Adipocyte (in vitro differentiated cells): ENCODE data around the gene TIAM2.
"Not testable (repeated sequence)": the region's sequence is repeated elsewhere in the genome, so short reads cannot be mapped to it uniquely, and the experiment has no call there.

Experiments used
- DNase-seq: peaks from one replicate; pipeline ENCODE4 v3.0.0-alpha.2; 2015; ENCODE audit warnings: low read depth
- H3K27me3 ChIP-seq: replicated peaks from 2 replicates; pipeline ENCODE4 v1.7.0; 2013; ENCODE audit warnings: mild to moderate bottlenecking, low read length, moderate library complexity; ENCODE audit not compliant: control insufficient read depth, insufficient read depth
- H3K36me3 ChIP-seq: 2 replicates; pipeline ENCODE4 v1.7.0; 2013; ENCODE audit warnings: low read length, mild to moderate bottlenecking, moderate library complexity; ENCODE audit not compliant: control insufficient read depth, insufficient read depth, severe bottlenecking
- H3K4me1 ChIP-seq: 2 replicates; pipeline ENCODE4 v1.7.0; 2013; ENCODE audit warnings: mild to moderate bottlenecking, low read length, moderate library complexity; ENCODE audit not compliant: control insufficient read depth, insufficient read depth
- H3K4me3 ChIP-seq: 2 replicates; pipeline ENCODE4 v1.7.0; 2013; ENCODE audit warnings: mild to moderate bottlenecking, low read length, moderate library complexity
- H3K9ac ChIP-seq: 2 replicates; pipeline ENCODE4 v1.7.0; 2013; ENCODE audit warnings: mild to moderate bottlenecking, low read length, moderate library complexity
- H3K9me3 ChIP-seq: 2 replicates; pipeline ENCODE4 v1.7.0; 2013; ENCODE audit warnings: mild to moderate bottlenecking, low read length, moderate library complexity; ENCODE audit not compliant: control insufficient read depth

The TIAM2 gene

DNA sequence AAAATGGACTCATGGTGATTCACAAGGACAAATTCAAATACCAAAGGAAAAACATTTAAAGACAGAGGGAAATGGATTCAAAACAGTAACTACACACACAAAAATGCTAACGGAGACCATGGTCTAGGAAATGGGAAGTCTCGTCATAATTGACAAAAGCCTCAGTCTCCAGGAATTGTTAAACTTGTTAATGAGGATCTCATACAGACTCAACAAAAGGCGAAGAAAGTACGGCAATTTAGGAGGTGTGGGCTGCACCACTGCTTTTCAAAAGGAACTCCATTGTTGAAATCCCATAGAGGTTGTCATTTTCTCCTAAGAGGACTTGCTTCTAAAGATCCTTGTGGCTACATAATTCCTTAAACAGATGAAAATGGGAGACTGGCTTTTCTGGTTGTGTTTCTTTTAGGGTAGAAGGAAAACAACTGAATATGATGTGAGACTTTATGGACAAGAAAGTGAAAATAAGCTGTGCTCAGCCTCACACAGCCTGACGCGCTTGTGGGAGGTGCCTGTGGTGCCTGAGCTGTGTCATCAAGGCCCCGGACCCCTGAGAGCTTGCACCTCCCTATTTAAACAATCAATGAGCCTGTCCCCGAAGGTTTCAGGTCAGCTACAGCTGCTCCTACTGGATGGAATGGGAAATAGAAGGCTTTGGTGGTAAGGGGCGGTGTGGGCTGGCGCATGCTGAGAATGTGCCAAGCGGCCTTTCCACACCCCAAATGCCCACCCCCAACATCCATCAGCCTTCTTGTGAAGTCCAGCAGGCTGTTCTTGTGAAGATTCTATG, 266.2 kb downstream of the TIAM2 start:
- H3K9me3 ChIP-seq = no peaks in the 10 kb centered on the region
- H3K36me3 ChIP-seq = peaks cover 12% of the 10 kb centered on the region
- H3K9ac ChIP-seq = no peak overlapping the region
- no peak overlapping the region for H3K4me3 ChIP-seq
- H3K27me3 ChIP-seq = no peaks in the 10 kb centered on the region
- DNase-seq = no peak
- peaks cover 5% of the 10 kb centered on the region for H3K4me1 ChIP-seq

DNA sequence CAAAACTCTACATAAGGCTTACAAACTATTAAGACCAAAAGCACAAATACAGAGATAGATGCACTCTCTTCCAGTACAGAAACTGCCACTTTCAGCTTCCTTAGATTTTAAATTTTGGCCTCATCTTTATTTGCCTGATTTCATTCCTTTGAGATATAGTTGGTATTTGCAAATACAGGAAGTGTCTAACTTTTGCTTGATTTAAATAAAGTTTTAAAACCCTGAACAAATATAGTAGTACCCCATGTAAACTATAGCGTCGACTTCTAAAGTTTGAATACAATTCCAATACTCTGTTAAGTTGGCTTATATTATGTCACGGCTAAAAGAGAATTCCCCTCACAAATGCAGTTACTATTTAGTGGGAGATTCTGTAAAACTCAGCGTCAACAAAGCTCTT, 267.5 kb downstream of the TIAM2 start:
- peaks cover 9% of the 10 kb centered on the region for H3K36me3 ChIP-seq
- no peak overlapping the region for H3K9ac ChIP-seq
- DNase-seq = no peak
- no peaks in the 10 kb centered on the region for H3K27me3 ChIP-seq
- H3K4me1 ChIP-seq = peaks cover 5% of the 10 kb centered on the region
- no peak overlapping the region for H3K4me3 ChIP-seq
- H3K9me3 ChIP-seq = no peaks in the 10 kb centered on the region

- no peak within 1 kb of the TSS for H3K9ac ChIP-seq
- no peak within 1 kb of the TSS for H3K4me3 ChIP-seq
- peaks cover 5% of the 10 kb centered on the region for H3K4me1 ChIP-seq
- no peaks in the 10 kb centered on the region for H3K27me3 ChIP-seq
- no peaks in the 10 kb centered on the region for H3K9me3 ChIP-seq
- no peak for DNase-seq
- peaks cover 8% of the 10 kb centered on the region for H3K36me3 ChIP-seq
Measured at GRCh38 chr6:155263373-155264063, 268.4 kb downstream of the TIAM2 start, which contains the start of gene CLDN20. CLDN20 (plus strand) TSS chr6:155264013; CDS start chr6:155275720, 11,707 bp downstream.

DNA sequence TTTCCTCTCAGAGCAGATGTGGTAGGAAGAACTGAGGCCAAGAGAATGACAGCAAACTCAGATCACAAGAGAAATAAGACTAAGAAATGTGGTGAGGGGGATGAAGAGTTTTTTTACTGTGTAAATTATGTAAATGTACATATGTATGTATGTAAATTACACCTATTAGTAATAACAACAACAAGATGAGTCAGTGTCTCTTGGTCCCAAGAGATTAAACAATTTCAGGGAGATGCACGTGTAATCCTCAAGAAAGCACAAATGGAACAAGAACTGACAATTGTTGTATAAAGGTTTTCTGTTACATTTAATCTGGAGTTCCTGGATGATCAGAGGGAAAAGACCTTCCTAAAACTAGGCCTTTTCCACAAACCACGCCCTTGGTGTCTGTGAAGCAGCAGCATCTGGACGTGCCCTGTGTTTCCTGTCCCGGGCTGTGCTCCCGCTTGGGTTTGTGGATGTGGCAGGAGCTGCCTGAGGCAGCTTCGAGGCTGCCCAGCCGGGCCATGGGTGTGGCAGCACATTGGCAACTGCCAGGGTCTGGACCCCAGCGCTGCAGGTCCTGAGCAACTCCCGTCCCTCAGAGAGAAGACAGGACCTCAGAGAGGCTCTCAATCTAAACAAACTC, 269.7 kb downstream of the TIAM2 start:
- H3K4me3 ChIP-seq = no peak overlapping the region
- H3K9ac ChIP-seq = no peak overlapping the region
- no peaks in the 10 kb centered on the region for H3K9me3 ChIP-seq
- H3K4me1 ChIP-seq = peaks cover 5% of the 10 kb centered on the region
- H3K27me3 ChIP-seq = no peaks in the 10 kb centered on the region
- peaks cover 4% of the 10 kb centered on the region for H3K36me3 ChIP-seq
- DNase-seq = peak; percentile 64

DNA sequence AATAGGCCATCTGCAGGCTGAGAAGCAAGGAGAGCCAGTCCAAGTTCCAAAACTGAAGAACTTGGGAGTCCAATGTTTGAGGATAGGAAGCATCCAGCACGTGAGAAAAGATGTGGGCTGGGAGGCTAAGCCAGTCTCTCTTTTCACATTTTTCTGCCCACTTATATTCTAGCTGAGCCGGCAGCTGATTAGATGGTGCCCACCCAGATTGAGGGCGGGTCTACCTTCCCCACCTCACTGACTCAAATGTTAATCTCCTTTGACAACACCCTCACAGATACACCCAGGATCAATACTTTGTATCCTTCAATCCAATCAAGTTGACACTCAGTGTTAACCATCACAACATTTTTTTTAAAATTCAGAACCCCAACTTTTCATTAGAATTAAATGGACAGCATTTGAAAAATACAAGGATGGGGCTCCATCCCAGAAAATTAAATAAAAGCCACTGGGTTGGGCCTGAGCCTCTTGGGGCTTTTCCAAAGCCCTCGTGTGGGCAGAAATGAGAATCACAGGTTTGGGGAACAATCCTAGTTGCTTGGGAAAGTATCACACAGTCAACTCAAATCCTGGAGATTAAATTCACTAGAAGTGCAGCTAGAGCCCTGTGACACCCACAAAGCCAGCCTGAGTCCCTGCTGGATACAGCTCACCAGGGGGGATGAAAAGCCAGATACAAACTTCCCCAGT, 270.9 kb downstream of the TIAM2 start:
- no peaks in the 10 kb centered on the region for H3K9me3 ChIP-seq
- no peaks in the 10 kb centered on the region for H3K27me3 ChIP-seq
- H3K4me3 ChIP-seq = no peak overlapping the region
- H3K36me3 ChIP-seq = no peaks in the 10 kb centered on the region
- no peak for DNase-seq
- peaks cover 5% of the 10 kb centered on the region for H3K4me1 ChIP-seq
- H3K9ac ChIP-seq = no peak overlapping the region

GRCh38 chr6:155267411-155267810, 272.3 kb downstream of the TIAM2 start:
- Histone ChIP-seq H3K4me3 (no peak overlapping the region), H3K4me1 (peaks cover 8% of the 10 kb centered on the region), H3K9ac (no peak overlapping the region), H3K36me3 (no peaks in the 10 kb centered on the region), H3K9me3 (no peaks in the 10 kb centered on the region), H3K27me3 (no peaks in the 10 kb centered on the region)
- DNase-seq = no peak

DNA sequence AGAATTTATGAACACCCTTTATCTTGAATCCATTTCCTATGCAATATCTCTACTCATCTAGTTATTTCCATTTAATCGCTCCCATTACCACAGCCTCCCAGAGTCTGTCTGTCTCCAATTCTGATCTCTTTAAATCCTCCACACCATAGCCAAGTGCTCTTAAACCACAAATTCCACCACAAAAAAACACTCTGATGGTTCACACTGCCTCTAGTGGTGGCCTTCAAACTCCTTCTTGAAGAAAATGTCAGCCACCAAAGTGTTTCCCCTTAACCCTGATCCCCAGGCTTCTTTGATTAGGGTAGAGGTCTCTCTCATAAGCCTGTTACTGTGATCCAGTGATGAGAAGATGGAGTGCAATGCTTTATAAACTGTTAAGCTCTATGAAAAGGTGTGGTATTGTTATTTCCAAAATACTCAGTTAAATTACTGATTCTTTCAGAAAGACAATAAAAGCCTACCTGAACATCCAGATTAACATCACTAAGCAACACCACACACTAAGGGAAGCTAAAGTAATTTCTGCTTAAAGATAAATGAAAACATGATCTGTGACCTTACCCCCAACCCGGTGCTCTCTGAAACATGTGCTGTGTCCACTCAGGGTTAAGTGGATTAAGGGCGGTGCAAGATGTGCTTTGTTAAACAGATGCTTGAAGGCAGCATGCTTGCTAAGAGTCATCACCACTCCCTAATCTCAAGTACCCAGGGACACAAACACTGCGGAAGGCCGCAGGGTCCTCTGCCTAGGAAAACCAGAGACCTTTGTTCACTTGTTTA, 273.2 kb downstream of the TIAM2 start:
- peak; percentile 64 for DNase-seq

DNA sequence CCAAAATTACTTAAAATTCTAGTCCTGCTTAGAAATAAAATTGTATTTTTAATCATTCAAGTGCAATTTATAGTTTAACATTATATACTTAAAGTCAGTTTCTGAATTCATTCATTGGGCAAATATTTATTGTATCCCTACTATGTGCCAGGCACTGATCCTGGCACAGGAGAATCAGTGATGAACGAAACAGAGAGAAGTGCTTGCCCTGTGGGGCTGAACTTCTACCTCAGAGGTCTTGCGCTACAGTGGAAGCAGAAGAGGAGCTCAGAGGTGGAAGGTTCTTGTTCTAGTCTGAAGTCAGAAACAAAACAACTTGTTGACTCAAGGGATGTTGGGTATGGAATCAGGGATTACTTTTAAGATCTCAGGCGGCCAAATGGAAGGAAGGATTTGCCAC, 274.6 kb downstream of the TIAM2 start:
- DNase-seq = no peak
- no peaks in the 10 kb centered on the region for H3K27me3 ChIP-seq
- no peaks in the 10 kb centered on the region for H3K9me3 ChIP-seq
- no peak overlapping the region for H3K9ac ChIP-seq
- H3K36me3 ChIP-seq = no peaks in the 10 kb centered on the region
- peaks cover 22% of the 10 kb centered on the region for H3K4me1 ChIP-seq
- no peak overlapping the region for H3K4me3 ChIP-seq

More for the DNA sequence above, 273.2 kb downstream of the TIAM2 start:
- H3K4me1 ChIP-seq = peaks cover 16% of the 10 kb centered on the region
- not testable (repeated sequence) for H3K27me3 ChIP-seq, H3K4me3 ChIP-seq, H3K9ac ChIP-seq, H3K36me3 ChIP-seq, H3K9me3 ChIP-seq

DNA sequence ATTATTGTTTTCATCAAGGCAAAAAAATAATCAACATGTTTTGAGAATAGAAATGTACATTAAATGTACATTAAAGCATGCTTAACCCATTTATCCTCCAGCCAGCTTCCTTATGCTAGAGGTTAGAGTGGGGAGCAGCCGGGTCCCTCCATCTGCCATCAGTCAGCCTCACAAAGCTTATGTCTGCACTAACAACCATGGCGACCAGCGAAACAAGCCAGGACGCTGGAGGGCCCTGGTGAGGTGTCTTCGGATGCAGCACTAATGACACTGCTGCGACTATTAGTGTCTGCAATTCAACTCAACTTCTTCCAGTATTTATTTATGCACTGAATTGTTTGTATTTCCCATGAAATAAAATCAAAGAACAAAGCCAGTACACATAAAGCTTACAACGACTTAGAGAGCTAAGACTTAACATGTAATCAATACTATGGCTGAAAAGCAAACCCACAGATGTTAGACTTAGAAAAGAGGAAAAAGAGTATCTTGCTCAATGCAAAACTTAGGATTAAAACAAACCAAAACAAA, 275.5 kb downstream of the TIAM2 start:
- Histone ChIP-seq H3K9ac (no peak overlapping the region), H3K27me3 (no peaks in the 10 kb centered on the region), H3K9me3 (no peaks in the 10 kb centered on the region), H3K4me3 (no peak overlapping the region), H3K36me3 (no peaks in the 10 kb centered on the region), H3K4me1 (peaks cover 19% of the 10 kb centered on the region)
- DNase-seq = no peak

- peaks cover 22% of the 10 kb centered on the region for H3K4me1 ChIP-seq
- DNase-seq = no peak
- H3K36me3 ChIP-seq = no peaks in the 10 kb centered on the region
- H3K27me3 ChIP-seq = no peaks in the 10 kb centered on the region
- H3K4me3 ChIP-seq = no peak overlapping the region
- no peaks in the 10 kb centered on the region for H3K9me3 ChIP-seq
- H3K9ac ChIP-seq = no peak overlapping the region
Measured at GRCh38 chr6:155271145-155271544, 276.0 kb downstream of the TIAM2 start.
